GM13976 (cell line): Measurements from ENCODE around the gene ANKRD40.
"Not testable (repeated sequence)": the region's sequence is repeated elsewhere in the genome, so short reads cannot be mapped to it uniquely, and the experiment has no call there.

Source experiments
- DNase-seq: peaks from one replicate; pipeline ENCODE4 v3.0.0; 2012; ENCODE audit warnings: low spot score
- CTCF ChIP-seq: IDR thresholded peaks from 2 replicates; pipeline ENCODE4 v1.5.1; 2012; ENCODE audit warnings: borderline replicate concordance, mild to moderate bottlenecking; ENCODE audit not compliant: insufficient read depth; ENCODE audit errors: extremely low read depth, missing control alignments, control extremely low read depth
- in situ Hi-C: fragments of 300-500 bp; cut with MboI; formaldehyde crosslinking; loops from one replicate; pipeline ENCODE4 v1.12.0; 2022; ENCODE audit warnings: low sequenced_read_pairs, mixed read lengths, inconsistent platforms; ENCODE audit not compliant: unreplicated experiment

The ANKRD40 gene

GRCh38 chr17:50682441-50682840 lies 25.3 kb downstream of the ANKRD40 start:
- no peak for TF ChIP-seq CTCF
- no peak for DNase-seq
- in situ Hi-C loops = no loop called here

DNA sequence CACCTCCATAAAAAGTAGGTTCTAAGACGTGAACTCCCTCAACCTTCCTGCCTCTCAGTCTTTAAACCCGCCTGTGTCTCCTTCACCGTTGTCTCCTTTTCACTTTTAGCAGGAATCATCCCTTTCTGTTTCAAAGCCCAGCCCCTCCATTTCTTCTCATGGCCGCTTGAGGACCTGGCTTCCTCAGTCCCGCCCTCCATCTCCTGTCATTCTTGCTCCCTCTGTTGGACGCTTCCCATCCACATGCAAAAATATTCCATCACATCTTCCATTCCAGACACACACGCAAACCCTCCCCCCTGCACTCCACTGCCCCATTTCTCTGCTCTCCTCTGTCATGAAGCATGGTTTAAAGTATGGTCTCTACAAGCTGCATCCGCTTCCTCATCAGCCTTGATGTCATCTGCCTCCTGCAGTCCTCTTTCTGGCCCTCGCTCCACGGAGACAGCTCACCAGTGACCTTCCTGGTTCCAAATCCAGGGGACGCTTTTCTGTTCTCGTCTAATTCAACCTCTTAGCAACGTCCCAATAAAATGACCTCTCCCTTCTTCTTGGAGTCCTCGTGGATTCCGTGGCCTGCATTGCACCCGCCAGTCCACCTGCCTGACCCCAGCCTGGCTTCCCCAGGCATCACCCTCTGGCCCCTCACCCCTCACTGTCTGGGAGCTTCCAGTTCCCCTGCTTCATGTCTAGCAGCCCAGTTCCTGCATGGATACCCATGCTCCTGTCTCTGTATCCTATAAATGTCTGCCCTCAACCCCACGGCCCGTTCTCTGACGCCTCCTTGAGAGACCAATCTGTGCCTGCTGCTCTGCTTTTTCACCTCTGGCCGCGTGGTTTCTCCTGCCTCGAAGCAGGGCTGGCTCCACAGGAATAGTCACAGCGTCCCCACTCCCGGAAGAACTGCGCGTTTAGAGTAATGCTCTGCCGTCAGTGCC lies 26.2 kb downstream of the ANKRD40 start:
- TF ChIP-seq CTCF = no peak
- DNase-seq = peak; percentile 42

GRCh38 chr17:50680543-50681262 lies 27.0 kb downstream of the ANKRD40 start:
- DNase-seq, in situ Hi-C loops: not testable (repeated sequence)

More for the DNA sequence above, 26.2 kb downstream of the ANKRD40 start:
- in situ Hi-C loops = no loop called here

DNA sequence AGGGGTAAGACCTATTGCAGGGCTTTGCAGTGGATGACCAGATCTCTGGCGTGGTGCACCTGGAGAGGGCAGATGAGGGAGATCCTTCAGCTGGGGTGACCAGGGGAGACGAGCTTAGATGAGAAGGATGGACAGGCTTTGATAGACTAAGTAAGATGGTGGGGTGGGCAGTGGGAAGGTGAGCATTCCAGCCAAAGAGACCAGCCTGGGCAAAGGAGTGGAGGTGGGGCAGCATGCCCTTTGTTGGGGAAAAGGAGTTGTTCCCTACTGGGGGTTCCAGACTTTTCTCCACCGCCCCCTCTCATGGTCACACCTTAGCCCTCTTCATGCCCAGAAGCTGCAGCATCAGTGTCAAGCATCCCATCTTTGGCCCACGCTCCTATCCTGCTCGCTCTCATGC lies 27.6 kb downstream of the ANKRD40 start:
- in situ Hi-C loops = no loop called here
- TF ChIP-seq CTCF = no peak
- no peak for DNase-seq

- DNase-seq = no peak
- in situ Hi-C loops = no loop called here
- TF ChIP-seq CTCF = no peak
These were observed 28.6 kb downstream of the ANKRD40 start for GRCh38 chr17:50679008-50679544.

GRCh38 chr17:50677851-50678375 lies 29.8 kb downstream of the ANKRD40 start:
- in situ Hi-C loops = no loop called here
- no peak for TF ChIP-seq CTCF
- DNase-seq = no peak
